Spinal cord (tissue), 10 donors: ENCODE measurements around the gene RPL10. TPM values are rescaled to one million over a fixed set of nuclear protein-coding genes. Genes with fewer than 3 reads are reported as not detected.

ENCODE experiments used
- DNase-seq, 6 donors: peaks; one replicate each; pipeline versions ENCODE4 v3.0.0 to v3.0.0-alpha.2; 2013 to 2015; ENCODE audit warnings: low spot score in 6 of 6, low read depth in 4 of 6
- H3K27ac ChIP-seq: one replicate; pipeline ENCODE4 v1.5.1; 2013; ENCODE audit warnings: low read depth, low read length, control low read depth
- H3K27me3 ChIP-seq: one replicate; pipeline ENCODE4 v1.6.1; 2013; ENCODE audit warnings: low read length; ENCODE audit not compliant: control insufficient read depth, insufficient read depth
- H3K36me3 ChIP-seq: one replicate; pipeline ENCODE4 v1.6.1; 2013; ENCODE audit warnings: low read length; ENCODE audit not compliant: control insufficient read depth, insufficient read depth
- H3K4me1 ChIP-seq: one replicate; pipeline ENCODE4 v1.6.1; 2013; ENCODE audit warnings: low read length; ENCODE audit not compliant: control insufficient read depth, insufficient read depth
- H3K4me3 ChIP-seq: one replicate; pipeline ENCODE4 v1.5.1; 2013; ENCODE audit warnings: low read depth, low read length, control low read depth
- H3K9me3 ChIP-seq: one replicate; pipeline ENCODE4 v1.6.1; 2013; ENCODE audit warnings: low read length; ENCODE audit not compliant: control insufficient read depth, insufficient read depth
- whole genome bisulfite sequencing: methylation state at CpG from one replicate; pipeline ENCODE4 v1.1.5; 2013; ENCODE audit warnings: missing lambda C conversion rate; ENCODE audit not compliant: insufficient coverage; 5-methylcytosine and 5-hydroxymethylcytosine counted together
- polyA plus RNA-seq, 2 donors: library from polyadenylated mRNA; unstranded; fragments of 120-200 nt; gene quantifications; one replicate each; pipeline ENCODE4 v1.2.1, GENCODE V29; 2013; ENCODE audit not compliant: insufficient read length in 2 of 2
- total RNA-seq, 2 donors: library from RNA; depleted of rRNA in 1 of 2; stranded (reverse); fragments of 120-200 nt in 1 of 2; fragments of >200 nt in 1 of 2; gene quantifications; one replicate each; pipeline versions ENCODE4 v1.2.3 to v1.2.4, GENCODE V29; 2013 to 2014
- donor health status: healthy.

RPL10 gene
- total and polyA plus RNA-seq, 4 donors, result 1,775 to 3,365 (median 2,025) TPM

GRCh38 chrX:154359362-154360154 lies 38.6 kb upstream of the RPL10 start:
- Histone ChIP-seq H3K9me3 (no peaks in the 10 kb centered on the region), H3K27me3 (no peaks in the 10 kb centered on the region), H3K36me3 (peaks cover 97% of the 10 kb centered on the region), H3K27ac (no peak overlapping the region), H3K4me3 (no peak overlapping the region), H3K4me1 (peaks cover 19% of the 10 kb centered on the region)
- WGBS, result 94% methylated on average over 36 of the region's 41 CpGs
- no peak for DNase-seq

GRCh38 chrX:154360155-154360713 lies 37.9 kb upstream of the RPL10 start:
- WGBS, result 91% methylated on average over 33 of the region's 34 CpGs
- Histone ChIP-seq H3K36me3 (peaks cover 97% of the 10 kb centered on the region), H3K27me3 (no peaks in the 10 kb centered on the region), H3K4me3 (no peak overlapping the region), H3K27ac (no peak overlapping the region), H3K9me3 (no peaks in the 10 kb centered on the region), H3K4me1 (peaks cover 16% of the 10 kb centered on the region)
- no peak for DNase-seq

- Histone ChIP-seq H3K9me3 (no peaks in the 10 kb centered on the region), H3K4me1 (peaks cover 9% of the 10 kb centered on the region), H3K4me3 (no peak overlapping the region), H3K27ac (no peak overlapping the region), H3K27me3 (no peaks in the 10 kb centered on the region), H3K36me3 (peaks cover 97% of the 10 kb centered on the region)
- DNase-seq, result no peak
- WGBS, result 89% methylated on average over 30 of the region's 30 CpGs
These were observed 36.0 kb upstream of the RPL10 start for GRCh38 chrX:154362085-154362742.

- WGBS, result 87% methylated on average over 20 of the region's 20 CpGs
- no peaks in the 10 kb centered on the region for H3K9me3 ChIP-seq
- peaks cover 25% of the 10 kb centered on the region for H3K4me1 ChIP-seq
- peaks cover 94% of the 10 kb centered on the region for H3K36me3 ChIP-seq
- DNase-seq, result no peak
- H3K4me3 ChIP-seq, result no peak overlapping the region
- no peaks in the 10 kb centered on the region for H3K27me3 ChIP-seq
- H3K27ac ChIP-seq, result no peak overlapping the region
These were observed 34.3 kb upstream of the RPL10 start for GRCh38 chrX:154363706-154364439.

GRCh38 chrX:154365052-154365600 lies 33.1 kb upstream of the RPL10 start:
- no peaks in the 10 kb centered on the region for H3K9me3 ChIP-seq
- H3K27me3 ChIP-seq, result no peaks in the 10 kb centered on the region
- peaks cover 36% of the 10 kb centered on the region for H3K4me1 ChIP-seq
- no peak for DNase-seq
- 84% methylated on average over 19 of the region's 20 CpGs for WGBS
- H3K4me3 ChIP-seq, result no peak overlapping the region
- H3K36me3 ChIP-seq, result peaks cover 85% of the 10 kb centered on the region
- no peak overlapping the region for H3K27ac ChIP-seq

GRCh38 chrX:154365997-154366665 lies 32.0 kb upstream of the RPL10 start:
- no peak for DNase-seq
- Histone ChIP-seq H3K4me3 (no peak overlapping the region), H3K4me1 (peaks cover 36% of the 10 kb centered on the region), H3K36me3 (peaks cover 78% of the 10 kb centered on the region), H3K9me3 (no peaks in the 10 kb centered on the region), H3K27ac (no peak overlapping the region), H3K27me3 (no peaks in the 10 kb centered on the region)
- whole genome bisulfite sequencing, result 89% methylated on average over 32 of the region's 32 CpGs

- 86% methylated on average over 11 of the region's 11 CpGs for WGBS
- H3K4me3 ChIP-seq, result no peak overlapping the region
- H3K27me3 ChIP-seq, result no peaks in the 10 kb centered on the region
- no peaks in the 10 kb centered on the region for H3K9me3 ChIP-seq
- H3K4me1 ChIP-seq, result peaks cover 40% of the 10 kb centered on the region
- H3K27ac ChIP-seq, result no peak overlapping the region
- no peak for DNase-seq
- peaks cover 73% of the 10 kb centered on the region for H3K36me3 ChIP-seq
These were observed 31.5 kb upstream of the RPL10 start for GRCh38 chrX:154366666-154367055.

GRCh38 chrX:154367474-154368308 lies 30.5 kb upstream of the RPL10 start:
- 88% methylated on average over 30 of the region's 31 CpGs for WGBS
- no peak overlapping the region for H3K4me3 ChIP-seq
- DNase-seq, result no peak
- no peaks in the 10 kb centered on the region for H3K27me3 ChIP-seq
- peaks cover 62% of the 10 kb centered on the region for H3K36me3 ChIP-seq
- no peaks in the 10 kb centered on the region for H3K9me3 ChIP-seq
- no peak overlapping the region for H3K27ac ChIP-seq
- peaks cover 50% of the 10 kb centered on the region for H3K4me1 ChIP-seq
